GM23248 (cell line): ENCODE measurements around the gene NR4A3.

Source experiments
- EZH2 ChIP-seq: fragments of 200-600 bp; sonication (generic); IDR thresholded peaks from 2 replicates; pipeline ENCODE4 v1.6.1; 2018; ENCODE audit warnings: antibody characterized with exemption, mild to moderate bottlenecking; ENCODE audit not compliant: insufficient read depth, poor library complexity, severe bottlenecking
- EZH2phosphoT487 ChIP-seq: fragments of 200-600 bp; sonication (generic); IDR thresholded peaks from 2 replicates; pipeline ENCODE4 v1.6.1; 2018; ENCODE audit warnings: antibody characterized with exemption, moderate library complexity, mild to moderate bottlenecking, low read depth; ENCODE audit not compliant: insufficient read depth

- no peak for TF ChIP-seq EZH2
- TF ChIP-seq EZH2phosphoT487, result no peak
These were observed 73.1 kb downstream of the NR4A3 start for GRCh38 chr9:99894826-99895225.
